ENCODE data around the gene LIMD2.
A peak's percentile ranks its signal among the peaks of the same experiment; 100 is the strongest.

The LIMD2 gene

DNA sequence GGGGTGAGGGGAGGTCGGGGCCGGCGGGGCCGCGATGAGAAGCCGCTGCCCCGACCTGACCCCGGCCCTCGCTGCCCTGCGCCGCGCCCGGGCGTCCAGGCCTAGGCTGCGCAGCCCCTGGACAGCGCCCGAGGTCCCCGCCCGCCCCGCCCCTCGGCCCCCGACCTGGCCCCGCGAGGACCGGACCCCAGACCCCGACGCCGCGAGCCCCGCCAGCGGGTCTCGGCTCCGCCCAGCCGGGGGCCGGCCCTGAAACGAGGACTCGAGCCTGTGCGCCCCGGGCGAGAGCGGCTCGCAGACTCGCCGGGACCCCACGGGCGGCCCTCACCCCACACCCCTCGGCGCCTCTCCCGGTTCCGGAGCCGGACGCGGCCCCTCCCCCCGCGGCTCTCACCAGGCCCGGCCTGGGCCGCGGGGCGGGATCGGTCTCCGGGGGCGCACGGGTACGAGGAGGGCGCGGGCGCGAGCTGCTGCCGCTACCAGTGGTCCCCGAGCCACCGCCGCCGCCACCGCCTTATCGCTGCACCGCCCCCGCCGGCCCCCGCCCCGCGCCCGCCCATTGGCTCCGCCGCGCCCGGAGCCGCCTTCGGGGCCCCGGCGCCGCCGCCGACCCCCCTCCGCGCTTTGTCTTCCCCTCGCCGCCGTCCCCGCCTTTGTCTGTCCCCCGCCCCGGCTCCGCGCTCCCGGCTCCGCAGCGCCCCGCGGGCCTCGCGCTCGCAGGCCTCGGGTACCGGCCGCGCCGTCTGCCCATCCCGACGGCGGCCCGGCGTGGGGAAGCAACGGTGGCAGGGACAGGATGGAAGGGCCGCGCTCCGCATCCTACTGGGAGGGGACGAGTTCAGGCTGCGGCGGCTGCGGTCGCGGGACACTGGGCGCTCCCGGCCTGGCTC, at the start of gene LIMD2:
Gene LIMD2, minus strand, starts transcription at position 488 of the 890 bp plus-strand sequence. CDS start 827 bp downstream, outside the sequence.
- Histone ChIP-seq H3K36me3 (replicated peaks; ENCODE audit: insufficient read depth, low read length) (no peaks in the 10 kb centered on the region), H3K4me2 (ENCODE audit: low read depth, low read length) (peak within 1 kb of the TSS; percentile 71), H3K27me3 (replicated peaks; ENCODE audit: insufficient read depth, low read length) (no peaks in the 10 kb centered on the region), H3K4me3 (ENCODE audit: low read length) (peak within 1 kb of the TSS; percentile 56), H2AFZ (ENCODE audit: low read length) (0 out of 2 replicates have a peak within 1 kb of the TSS, but pooled peaks have one; percentile 42), H3K27ac (ENCODE audit: low read length) (no peak within 1 kb of the TSS), H3K9me2 (replicated peaks; ENCODE audit: insufficient read depth, low read length) (no peaks in the 10 kb centered on the region), H3K9ac (ENCODE audit: low read length) (no peak within 1 kb of the TSS), H3K4me1 (ENCODE audit: low read length) (peaks cover 5% of the 10 kb centered on the region), H3F3A (ENCODE audit: insufficient read depth, low read length) (no peaks in the 10 kb centered on the region), H3K79me2 (ENCODE audit: low read length) (no peaks in the 10 kb centered on the region), H3K9me3 (replicated peaks; ENCODE audit: insufficient read depth, low read length) (no peaks in the 10 kb centered on the region), H4K20me1 (ENCODE audit: insufficient read depth, low read length) (no peaks in the 10 kb centered on the region)
- no peak for TF ChIP-seq EZH2phosphoT487 (IDR thresholded peaks at IDR 0.05; ENCODE audit: low read length)
- TF ChIP-seq, protein P1, sequence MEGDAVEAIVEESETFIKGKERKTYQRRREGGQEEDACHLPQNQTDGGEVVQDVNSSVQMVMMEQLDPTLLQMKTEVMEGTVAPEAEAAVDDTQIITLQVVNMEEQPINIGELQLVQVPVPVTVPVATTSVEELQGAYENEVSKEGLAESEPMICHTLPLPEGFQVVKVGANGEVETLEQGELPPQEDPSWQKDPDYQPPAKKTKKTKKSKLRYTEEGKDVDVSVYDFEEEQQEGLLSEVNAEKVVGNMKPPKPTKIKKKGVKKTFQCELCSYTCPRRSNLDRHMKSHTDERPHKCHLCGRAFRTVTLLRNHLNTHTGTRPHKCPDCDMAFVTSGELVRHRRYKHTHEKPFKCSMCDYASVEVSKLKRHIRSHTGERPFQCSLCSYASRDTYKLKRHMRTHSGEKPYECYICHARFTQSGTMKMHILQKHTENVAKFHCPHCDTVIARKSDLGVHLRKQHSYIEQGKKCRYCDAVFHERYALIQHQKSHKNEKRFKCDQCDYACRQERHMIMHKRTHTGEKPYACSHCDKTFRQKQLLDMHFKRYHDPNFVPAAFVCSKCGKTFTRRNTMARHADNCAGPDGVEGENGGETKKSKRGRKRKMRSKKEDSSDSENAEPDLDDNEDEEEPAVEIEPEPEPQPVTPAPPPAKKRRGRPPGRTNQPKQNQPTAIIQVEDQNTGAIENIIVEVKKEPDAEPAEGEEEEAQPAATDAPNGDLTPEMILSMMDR (IDR thresholded peaks at IDR 0.05; ENCODE audit: low read length): no peak
- TF ChIP-seq EZH2 (optimal IDR thresholded peaks at IDR 0.05; ENCODE audit: low read depth, low read length): no peak
- DNase-seq: no peak

DNA sequence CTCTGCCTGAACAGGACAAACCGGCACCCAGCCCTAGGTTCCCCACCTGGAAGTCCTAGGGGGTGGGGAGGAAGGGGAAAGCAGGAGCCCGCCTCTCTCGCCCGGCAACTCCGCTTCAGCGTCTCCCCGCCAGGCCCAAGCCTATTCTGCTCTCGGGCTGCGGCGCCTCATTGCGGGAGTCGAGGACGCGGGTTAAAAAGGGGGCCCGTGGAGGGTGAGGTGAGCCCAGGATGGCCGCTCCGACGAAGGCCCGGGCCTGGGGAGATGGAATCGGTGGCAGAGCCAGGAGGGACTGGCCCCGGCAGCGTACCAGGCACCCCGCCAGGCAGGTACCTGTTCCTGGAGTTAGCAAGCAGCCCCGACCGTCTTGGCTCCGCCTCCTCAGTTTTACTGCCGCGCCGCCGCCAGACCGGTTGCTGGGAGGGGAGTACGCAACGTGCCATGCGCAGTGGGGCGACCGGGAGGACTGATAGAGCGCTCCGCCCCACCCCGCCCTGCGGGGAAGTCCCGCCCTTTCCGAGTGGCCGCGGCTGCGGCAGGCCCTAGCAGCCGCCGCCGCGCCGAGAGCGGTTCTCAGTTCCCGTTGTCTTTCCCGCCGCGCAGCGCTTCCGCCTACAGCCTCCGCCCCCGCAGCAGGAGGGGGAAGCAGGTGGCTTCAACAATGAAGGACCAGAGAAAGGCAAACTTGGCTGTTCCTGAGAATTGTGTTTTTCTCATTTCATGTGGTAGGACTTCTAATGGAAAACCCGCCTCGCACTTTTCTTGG, 41.7 kb upstream of the LIMD2 start, which contains the start of gene STRADA:
Gene STRADA, minus strand, starts transcription at position 392 of the 766 bp plus-strand sequence. CDS start 13,430 bp downstream, outside the sequence.
- H2AFZ ChIP-seq (ENCODE audit: low read length): peak within 1 kb of the TSS; percentile 89

DNA sequence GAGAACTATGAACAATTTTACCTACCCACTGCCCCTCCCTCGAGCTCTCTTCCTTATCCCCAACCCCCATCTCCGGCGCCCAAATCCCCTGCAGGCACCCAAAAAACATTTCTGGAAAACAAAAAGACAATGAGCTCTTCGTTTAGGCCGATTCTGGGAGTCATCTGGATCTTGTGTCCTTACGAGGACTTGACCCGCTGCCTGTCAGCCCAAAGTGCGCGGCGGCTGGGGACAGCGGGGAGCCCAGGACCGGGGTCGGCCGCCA, 41.1 kb upstream of the LIMD2 start:
- H3K27me3 ChIP-seq (replicated peaks; ENCODE audit: insufficient read depth, low read length): no peaks in the 10 kb centered on the region
- no peaks in the 10 kb centered on the region for H3K9me2 ChIP-seq (replicated peaks; ENCODE audit: insufficient read depth, low read length)
- no peaks in the 10 kb centered on the region for H3K9me3 ChIP-seq (replicated peaks; ENCODE audit: insufficient read depth, low read length)
- H2AFZ ChIP-seq (ENCODE audit: low read length): peak overlapping the region; percentile 89
- peaks cover 17% of the 10 kb centered on the region for H3K79me2 ChIP-seq (ENCODE audit: low read length)
- peaks cover 22% of the 10 kb centered on the region for H3F3A ChIP-seq (ENCODE audit: insufficient read depth, low read length)
- peak; percentile 45 for DNase-seq
- H3K4me3 ChIP-seq (ENCODE audit: low read length): peak overlapping the region; percentile 96
- no peaks in the 10 kb centered on the region for H3K4me1 ChIP-seq (ENCODE audit: low read length)
- H3K27ac ChIP-seq (ENCODE audit: low read length): peak overlapping the region; percentile 91
- H3K9ac ChIP-seq (ENCODE audit: low read length): peak overlapping the region; percentile 95
- TF ChIP-seq EZH2phosphoT487 (IDR thresholded peaks at IDR 0.05; ENCODE audit: low read length) (no peak), EZH2 (optimal IDR thresholded peaks at IDR 0.05; ENCODE audit: low read depth, low read length) (no peak)
- TF ChIP-seq, protein P1 (IDR thresholded peaks at IDR 0.05; ENCODE audit: low read length): no peak
- H3K36me3 ChIP-seq (replicated peaks; ENCODE audit: insufficient read depth, low read length): 0 out of 2 replicates have a peak, but pooled peaks cover 2% of the 10 kb centered on the region
- peak overlapping the region; percentile 95 for H3K4me2 ChIP-seq (ENCODE audit: low read depth, low read length)
- no peaks in the 10 kb centered on the region for H4K20me1 ChIP-seq (ENCODE audit: insufficient read depth, low read length)

More for the DNA sequence above, 41.7 kb upstream of the LIMD2 start, which contains the start of gene STRADA:
- H3K36me3 ChIP-seq (replicated peaks; ENCODE audit: insufficient read depth, low read length): 0 out of 2 replicates have a peak, but pooled peaks cover 2% of the 10 kb centered on the region
- H3K9me3 ChIP-seq (replicated peaks; ENCODE audit: insufficient read depth, low read length): no peaks in the 10 kb centered on the region
- H3K4me2 ChIP-seq (ENCODE audit: low read depth, low read length): peak within 1 kb of the TSS; percentile 95
- H3K27me3 ChIP-seq (replicated peaks; ENCODE audit: insufficient read depth, low read length): no peaks in the 10 kb centered on the region
- no peaks in the 10 kb centered on the region for H3K4me1 ChIP-seq (ENCODE audit: low read length)
- no peak for TF ChIP-seq EZH2phosphoT487 (IDR thresholded peaks at IDR 0.05; ENCODE audit: low read length)
- TF ChIP-seq, protein P1 (IDR thresholded peaks at IDR 0.05; ENCODE audit: low read length): no peak
- no peak for TF ChIP-seq EZH2 (optimal IDR thresholded peaks at IDR 0.05; ENCODE audit: low read depth, low read length)
- no peaks in the 10 kb centered on the region for H4K20me1 ChIP-seq (ENCODE audit: insufficient read depth, low read length)
- peak within 1 kb of the TSS; percentile 91 for H3K27ac ChIP-seq (ENCODE audit: low read length)
- H3F3A ChIP-seq (ENCODE audit: insufficient read depth, low read length): peaks cover 22% of the 10 kb centered on the region
- H3K9me2 ChIP-seq (replicated peaks; ENCODE audit: insufficient read depth, low read length): no peaks in the 10 kb centered on the region
- H3K9ac ChIP-seq (ENCODE audit: low read length): peak within 1 kb of the TSS; percentile 95
- H3K79me2 ChIP-seq (ENCODE audit: low read length): peaks cover 17% of the 10 kb centered on the region
- H3K4me3 ChIP-seq (ENCODE audit: low read length): peak within 1 kb of the TSS; percentile 96
- peak; percentile 99 for DNase-seq
